HG02938 (cell line): ENCODE measurements around the gene KCNJ16.

Experiments
- ATAC-seq: cut with Tn5 transposase; IDR thresholded peaks from one replicate; pipeline ENCODE4 v1.9.1; 2021; ENCODE audit warnings: mild to moderate bottlenecking, moderate library complexity; ENCODE audit not compliant: unreplicated experiment

Gene KCNJ16

GRCh38 chr17:70067134-70067533 is 7.9 kb upstream of the KCNJ16 start:
- no peak for ATAC-seq

- ATAC-seq, result no peak
Measured at GRCh38 chr17:70070305-70071027, 4.6 kb upstream of the KCNJ16 start.

GRCh38 chr17:70071127-70071526 is 3.9 kb upstream of the KCNJ16 start:
- ATAC-seq, result no peak

GRCh38 chr17:70071620-70072019 is 3.4 kb upstream of the KCNJ16 start:
- no peak for ATAC-seq

- no peak for ATAC-seq
Measured at GRCh38 chr17:70072546-70073309, 2.3 kb upstream of the KCNJ16 start.

- no peak for ATAC-seq
Measured at GRCh38 chr17:70073310-70073709, 1.7 kb upstream of the KCNJ16 start.

GRCh38 chr17:70073799-70074198 is 1.2 kb upstream of the KCNJ16 start:
- no peak for ATAC-seq

GRCh38 chr17:70074236-70074830 is 692 bp upstream of the KCNJ16 start:
- no peak for ATAC-seq

GRCh38 chr17:70076189-70076588 is 1.2 kb downstream of the KCNJ16 start:
- ATAC-seq, result no peak

GRCh38 chr17:70076831-70077230 is 1.8 kb downstream of the KCNJ16 start:
- no peak for ATAC-seq

GRCh38 chr17:70078549-70078948 is 3.5 kb downstream of the KCNJ16 start:
- ATAC-seq, result no peak

GRCh38 chr17:70078994-70079531 is 4.0 kb downstream of the KCNJ16 start:
- ATAC-seq, result no peak

GRCh38 chr17:70080541-70081347 is 5.7 kb downstream of the KCNJ16 start:
- no peak for ATAC-seq

- no peak for ATAC-seq
Measured at GRCh38 chr17:70081885-70082284, 6.9 kb downstream of the KCNJ16 start.

- ATAC-seq, result no peak
Measured at GRCh38 chr17:70084476-70084875, 9.5 kb downstream of the KCNJ16 start.

GRCh38 chr17:70086516-70086915 is 11.5 kb downstream of the KCNJ16 start:
- ATAC-seq, result no peak

GRCh38 chr17:70089513-70090148 is 14.6 kb downstream of the KCNJ16 start:
- no peak for ATAC-seq

- ATAC-seq, result no peak
Measured at GRCh38 chr17:70091005-70091568, 16.1 kb downstream of the KCNJ16 start.

GRCh38 chr17:70091696-70092095 is 16.7 kb downstream of the KCNJ16 start:
- ATAC-seq, result no peak

GRCh38 chr17:70093163-70093562 is 18.1 kb downstream of the KCNJ16 start:
- ATAC-seq, result no peak
